Mesothelial cell of epicardium (in vitro differentiated cells): ENCODE results near the gene ANKRD53. TPM values are rescaled to one million over a fixed set of nuclear protein-coding genes. Genes with fewer than 3 reads are reported as not detected.

Experiments used
- DNase-seq, 2 experiments: peaks; one replicate each; pipeline ENCODE4 v3.0.0; 2021; ENCODE audit warnings: low spot score in 2 of 2; ENCODE audit not compliant: unreplicated experiment in 2 of 2
- H3K27ac Mint-ChIP-seq: 2 replicates; pipeline ENCODE4 v1.8.0; 2021; ENCODE audit warnings: mixed read lengths
- H3K27me3 Mint-ChIP-seq: 2 replicates; pipeline ENCODE4 v1.8.0; 2021; ENCODE audit warnings: low read depth, mixed read lengths
- H3K36me3 Mint-ChIP-seq: 2 replicates; pipeline ENCODE4 v1.8.0; 2021; ENCODE audit warnings: mixed read lengths
- H3K4me1 Mint-ChIP-seq: 2 replicates; pipeline ENCODE4 v1.8.0; 2021; ENCODE audit warnings: mixed read lengths
- H3K4me3 Mint-ChIP-seq: 2 replicates; pipeline ENCODE4 v1.8.0; 2021; ENCODE audit warnings: mild to moderate bottlenecking, moderate library complexity, mixed read lengths
- H3K9me3 Mint-ChIP-seq: 2 replicates; pipeline ENCODE4 v1.8.0; 2021; ENCODE audit warnings: mixed read lengths
- CTCF ChIP-seq: fragments of 200-600 bp; sonication (generic); IDR thresholded peaks from one replicate; pipeline ENCODE4 v1.5.0; 2021; ENCODE audit warnings: antibody characterized with exemption; ENCODE audit not compliant: unreplicated experiment
- total RNA-seq: library from RNA; stranded (reverse); gene quantifications from 3 replicates; pipeline ENCODE4 v1.2.1, GENCODE V29; 2021

The ANKRD53 gene
- total RNA-seq, 1 donor from 2014 or later = 4.9 TPM

- no peak for TF ChIP-seq CTCF
- H3K4me1 Mint-ChIP-seq = peaks cover 4% of the 10 kb centered on the region
- no peak for DNase-seq
- no peaks in the 10 kb centered on the region for H3K9me3 Mint-ChIP-seq
- H3K27ac Mint-ChIP-seq = no peak overlapping the region
- no peak overlapping the region for H3K4me3 Mint-ChIP-seq
- H3K27me3 Mint-ChIP-seq = peaks cover 87% of the 10 kb centered on the region
- no peaks in the 10 kb centered on the region for H3K36me3 Mint-ChIP-seq
These were observed 35.1 kb upstream of the ANKRD53 start for GRCh38 chr2:70943205-70943871.

GRCh38 chr2:70944111-70944690 is 34.2 kb upstream of the ANKRD53 start:
- no peak overlapping the region for H3K4me3 Mint-ChIP-seq
- DNase-seq = no peak
- H3K9me3 Mint-ChIP-seq = no peaks in the 10 kb centered on the region
- no peaks in the 10 kb centered on the region for H3K36me3 Mint-ChIP-seq
- peaks cover 87% of the 10 kb centered on the region for H3K27me3 Mint-ChIP-seq
- H3K27ac Mint-ChIP-seq = no peak overlapping the region
- peaks cover 2% of the 10 kb centered on the region for H3K4me1 Mint-ChIP-seq
- TF ChIP-seq CTCF = no peak

- peaks cover 78% of the 10 kb centered on the region for H3K27me3 Mint-ChIP-seq
- peak; percentile 74 for TF ChIP-seq CTCF
- no peaks in the 10 kb centered on the region for H3K9me3 Mint-ChIP-seq
- H3K36me3 Mint-ChIP-seq = no peaks in the 10 kb centered on the region
- DNase-seq = peak in 1 of 2 experiments; percentile 69
- peaks cover 2% of the 10 kb centered on the region for H3K4me1 Mint-ChIP-seq
- H3K4me3 Mint-ChIP-seq = no peak overlapping the region
- no peak overlapping the region for H3K27ac Mint-ChIP-seq
These were observed 31.5 kb upstream of the ANKRD53 start for GRCh38 chr2:70946832-70947442.

GRCh38 chr2:70947556-70948184 is 30.8 kb upstream of the ANKRD53 start:
- Mint-ChIP-seq H3K36me3 (no peaks in the 10 kb centered on the region), H3K27ac (no peak overlapping the region), H3K9me3 (no peaks in the 10 kb centered on the region), H3K4me3 (no peak overlapping the region), H3K27me3 (peaks cover 78% of the 10 kb centered on the region), H3K4me1 (peaks cover 2% of the 10 kb centered on the region)
- TF ChIP-seq CTCF = no peak
- peak in 1 of 2 experiments; percentile 34 for DNase-seq

GRCh38 chr2:70948337-70949003 is 30.0 kb upstream of the ANKRD53 start:
- no peaks in the 10 kb centered on the region for H3K36me3 Mint-ChIP-seq
- peaks cover 2% of the 10 kb centered on the region for H3K4me1 Mint-ChIP-seq
- peak; percentile 65 to 88 for DNase-seq
- peak overlapping the region; percentile 51 for H3K4me3 Mint-ChIP-seq
- TF ChIP-seq CTCF = peak; percentile 78
- H3K27ac Mint-ChIP-seq = no peak overlapping the region
- H3K27me3 Mint-ChIP-seq = peaks cover 82% of the 10 kb centered on the region
- H3K9me3 Mint-ChIP-seq = no peaks in the 10 kb centered on the region
